Keratinocyte (primary cell): Measurements from ENCODE around the gene RTN3.

Source experiments
- CTCF ChIP-seq, 3 experiments: IDR thresholded peaks in 1 of 3; conservative IDR thresholded peaks in 1 of 3; optimal IDR thresholded peaks in 1 of 3; 2 replicates in 2 of 3; 3 replicates in 1 of 3; pipeline versions ENCODE3 to v1.5.1; 2011; ENCODE audit warnings: low read length in 3 of 3, mild to moderate bottlenecking in 3 of 3, moderate library complexity in 2 of 3, control low read depth in 1 of 3, inconsistent platforms in 1 of 3; ENCODE audit not compliant: insufficient read depth in 2 of 3; ENCODE audit errors: extremely low read depth in 1 of 3
- EZH2 ChIP-seq: IDR thresholded peaks from one replicate; pipeline ENCODE4 v1.6.1; 2012; ENCODE audit warnings: inconsistent platforms, mild to moderate bottlenecking, low read length, moderate library complexity

GRCh38 chr11:63660972-63661371 is 20.3 kb upstream of the RTN3 start:
- TF ChIP-seq CTCF (optimal IDR thresholded peaks at IDR 0.05 in 1 of 3, IDR thresholded peaks at IDR 0.05 in 1 of 3, conservative IDR thresholded peaks at IDR 0.05 in 1 of 3; ENCODE audit: extremely low read depth in 1 of 3, insufficient read depth in 2 of 3, low read length in 3 of 3): no peak
- TF ChIP-seq EZH2: no peak
